ENCODE measurements around the gene MATK. TPM values are rescaled to one million over a fixed set of nuclear protein-coding genes. Genes with fewer than 3 reads are reported as not detected.

Gene MATK
- total RNA-seq, 1 donor from 2014 or later, result not detected

DNA sequence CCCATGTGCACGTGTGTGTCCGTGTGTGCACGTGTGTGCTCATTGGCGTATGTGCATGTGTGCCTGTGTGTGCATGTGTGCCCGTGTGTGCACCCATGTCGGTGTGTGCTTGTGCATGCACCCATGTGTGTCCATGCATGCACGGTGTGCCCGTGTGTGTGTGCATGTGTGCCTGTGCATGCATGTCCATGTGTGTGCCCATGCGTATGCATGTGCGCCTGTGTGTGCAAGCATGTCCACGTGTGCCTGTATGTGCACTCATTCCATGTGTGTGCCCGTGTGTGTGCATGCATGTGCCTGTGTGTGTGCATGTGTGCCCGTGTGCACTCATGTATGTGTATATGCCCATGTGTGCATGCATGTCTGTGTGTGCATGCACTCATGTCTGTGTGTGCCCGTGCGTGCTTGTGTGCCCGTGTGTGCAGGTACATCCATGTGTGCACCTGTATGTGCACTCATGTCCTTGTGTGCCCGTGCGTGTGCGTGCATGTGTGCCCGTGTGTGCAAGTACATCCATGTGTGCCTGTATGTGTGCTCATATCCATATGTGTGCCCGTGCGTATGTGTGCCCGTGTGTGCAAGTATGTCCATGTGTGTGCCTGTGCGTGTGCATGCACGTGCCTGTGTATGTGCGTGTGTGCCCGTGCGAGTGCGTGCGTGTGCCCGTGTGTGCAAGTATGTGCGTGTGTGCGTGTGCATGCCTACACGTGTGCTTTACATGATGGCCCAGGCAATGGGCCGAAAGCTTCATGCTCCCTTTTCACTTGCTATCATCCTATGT, 21.6 kb upstream of the MATK start:
- no peak for TF ChIP-seq CTCF (conservative IDR thresholded peaks at IDR 0.05)
- Mint-ChIP-seq H3K4me1 (no peaks in the 10 kb centered on the region), H3K9me3 (no peaks in the 10 kb centered on the region), H3K4me3 (no peak overlapping the region), H3K27ac (ENCODE audit: unreplicated experiment) (no peak overlapping the region), H3K27me3 (ENCODE audit: low read depth) (peaks cover 8% of the 10 kb centered on the region), H3K36me3 (ENCODE audit: low read depth) (no peaks in the 10 kb centered on the region)
- DNase-seq (ENCODE audit: low read depth, low spot score), result no peak

- Mint-ChIP-seq H3K4me3 (no peak overlapping the region), H3K27ac (ENCODE audit: unreplicated experiment) (no peak overlapping the region), H3K4me1 (no peaks in the 10 kb centered on the region), H3K36me3 (ENCODE audit: low read depth) (no peaks in the 10 kb centered on the region), H3K9me3 (no peaks in the 10 kb centered on the region), H3K27me3 (ENCODE audit: low read depth) (peaks cover 14% of the 10 kb centered on the region)
- DNase-seq (ENCODE audit: low read depth, low spot score), result no peak
- TF ChIP-seq CTCF (conservative IDR thresholded peaks at IDR 0.05), result no peak
Measured at GRCh38 chr19:3807131-3807480, 20.9 kb upstream of the MATK start.

DNA sequence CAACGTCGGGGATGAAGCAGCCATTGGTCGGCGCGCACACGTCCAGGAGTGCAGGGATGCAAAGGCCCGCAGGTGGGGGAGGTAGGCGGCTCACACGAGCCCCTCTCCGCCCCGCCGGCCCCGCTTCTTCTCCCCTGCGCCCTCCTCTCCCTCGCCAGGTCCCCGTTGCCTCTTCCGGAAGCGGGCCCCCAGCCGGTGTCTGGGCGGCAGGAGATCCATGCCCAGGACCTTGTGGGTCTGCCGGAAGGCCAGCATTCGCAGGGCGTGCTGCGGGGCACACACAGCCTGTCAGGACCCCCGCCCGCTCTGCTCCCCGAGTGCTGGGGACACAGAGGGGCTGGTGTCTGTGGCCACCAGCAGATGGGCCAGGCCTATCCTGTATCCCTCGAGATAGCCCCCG, 19.7 kb upstream of the MATK start:
- no peaks in the 10 kb centered on the region for H3K4me1 Mint-ChIP-seq
- H3K36me3 Mint-ChIP-seq (ENCODE audit: low read depth), result no peaks in the 10 kb centered on the region
- H3K27ac Mint-ChIP-seq (ENCODE audit: unreplicated experiment), result no peak overlapping the region
- TF ChIP-seq CTCF (conservative IDR thresholded peaks at IDR 0.05), result no peak
- peaks cover 27% of the 10 kb centered on the region for H3K27me3 Mint-ChIP-seq (ENCODE audit: low read depth)
- no peak overlapping the region for H3K4me3 Mint-ChIP-seq
- no peaks in the 10 kb centered on the region for H3K9me3 Mint-ChIP-seq
- DNase-seq (ENCODE audit: low read depth, low spot score), result no peak

DNA sequence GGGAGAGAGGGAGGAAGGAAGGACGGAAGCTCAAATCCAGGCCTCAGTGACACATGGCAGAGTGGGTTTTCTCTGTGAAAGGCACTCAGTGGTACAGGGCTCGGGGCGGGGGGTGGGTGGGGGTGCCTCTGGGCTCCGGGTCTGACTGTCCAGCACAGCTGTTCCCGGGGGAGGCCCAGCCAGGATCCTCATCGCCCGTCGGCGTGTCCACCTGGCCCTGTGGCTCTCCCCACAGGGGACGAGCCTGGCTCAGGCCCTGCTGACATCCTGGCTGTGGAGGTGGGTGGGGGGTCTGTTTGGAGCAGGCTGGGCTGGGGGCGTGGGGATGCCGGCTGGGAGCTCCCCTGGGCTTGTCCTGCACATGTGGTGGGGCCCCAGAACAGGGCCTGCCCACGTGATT, 18.2 kb upstream of the MATK start:
- H3K4me3 Mint-ChIP-seq, result no peak overlapping the region
- no peaks in the 10 kb centered on the region for H3K4me1 Mint-ChIP-seq
- no peak for DNase-seq (ENCODE audit: low read depth, low spot score)
- no peaks in the 10 kb centered on the region for H3K36me3 Mint-ChIP-seq (ENCODE audit: low read depth)
- no peaks in the 10 kb centered on the region for H3K9me3 Mint-ChIP-seq
- H3K27me3 Mint-ChIP-seq (ENCODE audit: low read depth), result peaks cover 41% of the 10 kb centered on the region
- no peak overlapping the region for H3K27ac Mint-ChIP-seq (ENCODE audit: unreplicated experiment)
- no peak for TF ChIP-seq CTCF (conservative IDR thresholded peaks at IDR 0.05)

GRCh38 chr19:3803986-3804385, 17.8 kb upstream of the MATK start:
- H3K36me3 Mint-ChIP-seq (ENCODE audit: low read depth), result no peaks in the 10 kb centered on the region
- H3K27ac Mint-ChIP-seq (ENCODE audit: unreplicated experiment), result no peak overlapping the region
- H3K4me3 Mint-ChIP-seq, result no peak overlapping the region
- TF ChIP-seq CTCF (conservative IDR thresholded peaks at IDR 0.05), result no peak
- H3K9me3 Mint-ChIP-seq, result no peaks in the 10 kb centered on the region
- H3K4me1 Mint-ChIP-seq, result no peaks in the 10 kb centered on the region
- no peak for DNase-seq (ENCODE audit: low read depth, low spot score)
- H3K27me3 Mint-ChIP-seq (ENCODE audit: low read depth), result peaks cover 45% of the 10 kb centered on the region
